BLaER1 treated with 17β-estradiol and CSF1 and Interleukin-3, amounts not matched to agents 10 nM and 100 nM (cell line): ENCODE data around the gene LYZL6.

Source experiments
- H3K27ac ChIP-seq, 11 experiments: shearing (Covaris generic); formaldehyde crosslinking; 2 replicates each; pipeline ENCODE4 v1.8.1; 2022
- H3K27me3 ChIP-seq, 11 experiments: shearing (Covaris generic); formaldehyde crosslinking; 2 replicates each; pipeline ENCODE4 v1.8.1; 2022
- H3K36me3 ChIP-seq, 11 experiments: shearing (Covaris generic); formaldehyde crosslinking; 2 replicates each; pipeline ENCODE4 v1.8.1; 2022
- H3K4me1 ChIP-seq, 10 experiments: shearing (Covaris generic); formaldehyde crosslinking; 2 replicates each; pipeline ENCODE4 v1.8.1; 2022
- H3K4me2 ChIP-seq, 11 experiments: shearing (Covaris generic); formaldehyde crosslinking; 2 replicates each; pipeline ENCODE4 v1.8.1; 2022
- H3K4me3 ChIP-seq, 10 experiments: shearing (Covaris generic); formaldehyde crosslinking; 2 replicates each; pipeline ENCODE4 v1.8.1; 2022
- H3K9ac ChIP-seq, 11 experiments: shearing (Covaris generic); formaldehyde crosslinking; 2 replicates each; pipeline ENCODE4 v1.8.1; 2022
- H3K9me3 ChIP-seq, 11 experiments: shearing (Covaris generic); formaldehyde crosslinking; replicated peaks in 1 of 11; 2 replicates each; pipeline ENCODE4 v1.8.1; 2022
- H4K20me1 ChIP-seq, 11 experiments: shearing (Covaris generic); formaldehyde crosslinking; 2 replicates each; pipeline ENCODE4 v1.8.1; 2022
- Cebpa-rat ChIP-seq, 11 experiments: shearing (Covaris generic); IDR thresholded peaks; 2 replicates each; pipeline ENCODE4 v1.8.1; 2022

The LYZL6 gene

DNA sequence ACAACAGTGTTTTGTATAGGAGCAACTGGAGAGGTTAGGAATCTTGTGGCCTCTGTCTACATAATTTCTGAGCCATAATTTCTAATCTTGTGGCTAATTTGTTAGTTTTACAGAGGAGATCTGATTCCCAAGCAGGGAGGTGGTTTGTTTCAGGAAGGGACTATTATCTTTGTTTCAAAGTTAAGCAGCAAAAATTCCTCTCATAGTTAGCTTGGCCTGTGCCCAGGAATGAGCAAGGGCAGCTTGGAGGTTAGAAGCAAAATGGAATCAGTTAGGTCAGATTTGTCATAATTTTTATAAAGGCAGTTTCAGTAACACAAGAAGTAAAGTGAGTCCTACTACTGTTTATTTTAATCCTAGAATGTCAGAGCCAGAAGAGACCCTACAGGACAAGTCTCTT, 10.9 kb downstream of the LYZL6 start:
- H3K36me3 ChIP-seq, result no peaks in the 10 kb centered on the region
- peaks cover 13 to 23% (median 19%) of the 10 kb centered on the region in 10 experiments for H3K4me1 ChIP-seq
- no peaks in the 10 kb centered on the region; a peak in 1 of 22 replicates for H3K9me3 ChIP-seq
- no peak overlapping the region for H3K27ac ChIP-seq
- H4K20me1 ChIP-seq, result no peaks in the 10 kb centered on the region
- no peak overlapping the region for H3K4me3 ChIP-seq
- no peak overlapping the region for H3K9ac ChIP-seq
- H3K27me3 ChIP-seq, result 0 out of 22 replicates have a peak, but pooled peaks cover 0 to 4% (median 0%) of the 10 kb centered on the region in 11 experiments
- H3K4me2 ChIP-seq, result no peak overlapping the region
- no peak for TF ChIP-seq Cebpa-rat (IDR thresholded peaks at IDR 0.05)

DNA sequence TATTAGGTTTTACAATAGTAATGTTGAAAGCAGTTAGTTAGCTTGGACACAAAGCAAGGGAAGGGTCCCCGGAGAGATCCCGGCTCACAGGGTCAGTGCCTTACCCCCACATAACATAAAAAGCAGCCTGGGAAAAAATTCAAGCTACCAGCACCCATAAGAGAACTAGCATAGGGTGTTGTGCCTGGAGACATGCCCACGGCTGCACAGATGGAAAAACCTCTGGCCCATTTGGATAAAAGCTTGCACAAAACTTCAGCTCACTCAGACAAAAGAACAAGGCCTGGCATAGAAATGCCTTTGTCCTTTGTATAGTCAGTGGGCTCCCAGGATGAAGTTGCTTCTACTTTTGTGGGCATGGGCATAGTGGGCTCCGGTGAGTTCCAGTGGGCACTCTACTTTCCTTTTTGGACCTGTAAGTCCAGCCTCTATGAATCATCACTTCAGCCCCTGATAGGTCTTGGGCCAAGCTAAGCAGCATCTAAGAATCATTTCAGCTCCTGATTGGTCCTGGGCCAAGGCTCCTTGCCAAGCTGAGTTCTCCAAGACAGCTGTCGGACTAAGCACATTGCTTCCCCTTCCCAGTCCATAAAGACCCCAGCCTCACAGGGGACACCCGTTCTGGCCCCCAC, 11.6 kb downstream of the LYZL6 start:
- H3K36me3 ChIP-seq, result no peaks in the 10 kb centered on the region
- H3K27ac ChIP-seq, result no peak overlapping the region
- H3K4me2 ChIP-seq, result 0 out of 22 replicates have a peak overlapping the region, but pooled peaks of 1 of the 11 experiments have one; percentile 90
- no peak for TF ChIP-seq Cebpa-rat (IDR thresholded peaks at IDR 0.05)
- H4K20me1 ChIP-seq, result no peaks in the 10 kb centered on the region
- no peak overlapping the region for H3K9ac ChIP-seq
- H3K9me3 ChIP-seq, result no peaks in the 10 kb centered on the region; a peak in 1 of 22 replicates
- H3K4me1 ChIP-seq, result peaks cover 13 to 23% (median 19%) of the 10 kb centered on the region in 10 experiments
- H3K4me3 ChIP-seq, result no peak overlapping the region
- 0 out of 22 replicates have a peak, but pooled peaks cover 0 to 4% (median 0%) of the 10 kb centered on the region in 11 experiments for H3K27me3 ChIP-seq

DNA sequence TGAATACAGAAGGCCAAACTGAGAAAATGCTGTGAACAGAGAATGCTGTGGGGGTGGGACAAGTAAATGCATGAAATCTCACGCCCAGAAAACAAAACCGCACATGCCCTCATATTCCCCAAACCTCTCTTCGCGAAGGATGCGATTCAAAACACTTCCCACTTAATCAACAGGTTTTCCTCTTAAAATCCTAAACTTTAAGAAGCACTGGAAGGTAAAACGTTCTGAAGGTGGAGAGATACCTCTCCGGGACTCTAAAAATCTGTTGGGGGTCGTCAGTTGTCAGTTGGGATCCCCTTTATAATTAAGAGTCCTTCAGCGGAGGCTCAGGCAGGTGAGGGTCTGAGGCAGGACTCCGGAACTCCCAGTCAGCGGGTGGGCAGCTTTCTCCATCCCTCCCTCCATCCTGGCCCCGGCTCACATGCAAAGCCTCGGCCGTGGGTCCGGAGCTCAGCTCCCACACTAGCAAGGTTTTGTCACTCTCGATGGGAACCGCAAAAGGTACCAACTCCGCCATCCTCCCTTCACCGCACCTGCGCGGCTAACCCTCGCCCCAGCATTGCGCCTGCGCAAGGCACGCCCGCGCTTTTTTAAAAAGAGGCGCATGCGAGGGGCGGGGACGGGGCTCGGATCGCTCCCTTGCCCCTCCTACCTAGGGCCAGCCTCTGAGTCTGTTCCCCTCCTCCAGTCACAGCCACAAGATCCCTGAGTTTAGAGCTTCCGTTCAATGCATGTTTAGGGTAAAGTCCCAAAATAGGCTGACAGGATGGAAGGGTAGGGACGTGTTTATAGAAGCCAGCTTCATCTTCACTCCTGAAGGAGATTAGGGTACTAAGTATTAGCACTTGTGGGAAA, 13.1 kb downstream of the LYZL6 start, which contains the start of gene RDM1:
TSS of gene RDM1 (minus strand) at position 563 of the 855 bp plus-strand sequence. CDS start at position 517, 46 bp downstream.
- H3K9me3 ChIP-seq, result no peaks in the 10 kb centered on the region
- H3K4me3 ChIP-seq, result peak within 1 kb of the TSS; percentile 48 to 71 (median 62)
- peak within 1 kb of the TSS in 7 of 11 experiments; percentile 4 to 53 (median 38); a peak in 11 of 22 replicates for H3K27ac ChIP-seq
- peak within 1 kb of the TSS in 10 of 11 experiments; percentile 6 to 68 (median 60); a peak in 17 of 22 replicates for H3K9ac ChIP-seq
- peak within 1 kb of the TSS; percentile 68 to 96 (median 91) for H3K4me2 ChIP-seq
- H4K20me1 ChIP-seq, result no peaks in the 10 kb centered on the region
- H3K27me3 ChIP-seq, result 0 out of 22 replicates have a peak, but pooled peaks cover 0 to 4% (median 0%) of the 10 kb centered on the region in 11 experiments
- H3K36me3 ChIP-seq, result no peaks in the 10 kb centered on the region
- H3K4me1 ChIP-seq, result peaks cover 13 to 23% (median 19%) of the 10 kb centered on the region in 10 experiments
- TF ChIP-seq Cebpa-rat (IDR thresholded peaks at IDR 0.05), result no peak

DNA sequence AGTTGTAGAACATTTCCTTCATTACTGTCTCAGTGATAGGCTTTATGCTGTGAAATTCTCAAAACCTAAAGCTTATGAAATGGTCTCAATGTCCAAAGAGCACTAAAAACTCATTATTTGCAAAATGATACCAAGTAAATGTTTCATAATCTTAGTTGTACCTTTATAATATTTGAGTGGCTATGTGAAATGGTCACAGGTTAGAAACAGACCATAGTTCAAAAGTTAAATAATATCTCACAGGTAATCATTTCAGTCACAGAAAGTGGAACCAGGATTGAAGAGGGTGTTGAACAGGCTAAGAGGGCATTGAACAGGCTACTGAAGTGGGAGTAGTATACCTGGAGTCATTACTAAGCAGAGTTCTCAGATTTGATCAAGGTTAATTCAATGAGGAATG, 15.8 kb downstream of the LYZL6 start:
- no peak overlapping the region for H3K4me3 ChIP-seq
- peaks cover 17 to 31% (median 19%) of the 10 kb centered on the region in 10 experiments for H3K4me1 ChIP-seq
- TF ChIP-seq Cebpa-rat (IDR thresholded peaks at IDR 0.05), result no peak
- H3K9ac ChIP-seq, result no peak overlapping the region
- no peak overlapping the region for H3K4me2 ChIP-seq
- no peaks in the 10 kb centered on the region for H4K20me1 ChIP-seq
- H3K27me3 ChIP-seq, result 0 out of 22 replicates have a peak, but pooled peaks cover 0 to 4% (median 0%) of the 10 kb centered on the region in 11 experiments
- H3K36me3 ChIP-seq, result peaks cover 0 to 16% (median 0%) of the 10 kb centered on the region in 11 experiments; a peak in 6 of 22 replicates
- H3K9me3 ChIP-seq, result no peaks in the 10 kb centered on the region
- no peak overlapping the region for H3K27ac ChIP-seq

DNA sequence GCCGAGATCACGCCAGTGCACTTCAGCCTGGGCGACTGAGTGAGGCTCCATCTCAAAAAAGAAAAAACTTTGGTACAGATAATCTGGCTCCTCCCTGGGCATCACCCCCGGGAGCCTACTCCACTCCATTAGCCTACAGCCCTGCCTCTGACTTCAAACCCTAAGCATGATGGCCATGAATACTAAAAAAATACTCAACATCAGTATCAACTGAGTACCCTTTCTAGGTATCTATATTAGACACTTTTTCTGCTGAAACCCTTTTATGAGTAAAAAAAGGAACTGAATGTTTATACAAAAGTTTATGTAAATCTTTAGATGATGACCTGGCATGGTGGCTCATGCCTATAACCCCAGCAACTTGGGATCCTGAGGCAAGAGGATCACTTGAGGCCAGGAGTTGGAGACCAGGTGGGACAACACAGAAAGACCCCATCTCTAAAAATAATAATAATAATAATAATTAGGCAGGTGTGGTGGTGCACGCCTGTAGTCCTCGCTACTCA, 19.9 kb downstream of the LYZL6 start:
- Histone ChIP-seq H3K9me3 (no peaks in the 10 kb centered on the region), H4K20me1 (no peaks in the 10 kb centered on the region), H3K9ac (no peak overlapping the region), H3K36me3 (peaks cover 0 to 18% (median 0%) of the 10 kb centered on the region in 11 experiments; a peak in 6 of 22 replicates), H3K4me3 (no peak overlapping the region), H3K4me1 (peaks cover 2 to 10% (median 3%) of the 10 kb centered on the region in 10 experiments; a peak in 16 of 20 replicates), H3K4me2 (peak overlapping the region in 1 of 11 experiments; percentile 16; a peak in 2 of 22 replicates), H3K27me3 (no peaks in the 10 kb centered on the region), H3K27ac (no peak overlapping the region)
- TF ChIP-seq Cebpa-rat (IDR thresholded peaks at IDR 0.05), result no peak

DNA sequence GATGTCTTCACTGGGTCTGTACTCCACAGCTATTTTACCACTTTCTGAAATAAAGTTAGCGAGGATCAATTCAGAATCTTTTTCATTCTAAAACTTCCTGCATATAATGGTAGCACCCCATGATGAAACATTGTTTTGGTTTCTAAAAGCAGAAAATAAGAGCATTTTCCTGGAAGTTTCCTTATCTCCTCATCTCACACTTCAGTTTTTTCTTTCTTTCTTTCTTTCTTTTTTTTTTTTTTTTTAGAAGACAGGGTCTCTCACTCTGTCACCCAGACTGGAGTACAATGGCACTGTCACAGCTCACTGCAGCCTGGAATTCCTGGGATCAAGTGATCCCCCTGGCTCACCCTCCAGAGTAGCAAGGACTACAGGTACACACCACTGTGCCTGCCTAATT, 23.3 kb downstream of the LYZL6 start:
- no peak overlapping the region for H3K27ac ChIP-seq
- no peak overlapping the region for H3K4me2 ChIP-seq
- no peak for TF ChIP-seq Cebpa-rat (IDR thresholded peaks at IDR 0.05)
- H3K4me3 ChIP-seq, result no peak overlapping the region
- H3K4me1 ChIP-seq, result peaks cover 6 to 16% (median 8%) of the 10 kb centered on the region in 10 experiments; a peak in 17 of 20 replicates
- H3K9me3 ChIP-seq, result peaks cover 0 to 11% (median 3%) of the 10 kb centered on the region in 11 experiments; a peak in 7 of 22 replicates
- no peak overlapping the region for H3K9ac ChIP-seq
- H3K27me3 ChIP-seq, result no peaks in the 10 kb centered on the region
- peaks cover 0 to 18% (median 0%) of the 10 kb centered on the region in 11 experiments; a peak in 6 of 22 replicates for H3K36me3 ChIP-seq
- H4K20me1 ChIP-seq, result no peaks in the 10 kb centered on the region

DNA sequence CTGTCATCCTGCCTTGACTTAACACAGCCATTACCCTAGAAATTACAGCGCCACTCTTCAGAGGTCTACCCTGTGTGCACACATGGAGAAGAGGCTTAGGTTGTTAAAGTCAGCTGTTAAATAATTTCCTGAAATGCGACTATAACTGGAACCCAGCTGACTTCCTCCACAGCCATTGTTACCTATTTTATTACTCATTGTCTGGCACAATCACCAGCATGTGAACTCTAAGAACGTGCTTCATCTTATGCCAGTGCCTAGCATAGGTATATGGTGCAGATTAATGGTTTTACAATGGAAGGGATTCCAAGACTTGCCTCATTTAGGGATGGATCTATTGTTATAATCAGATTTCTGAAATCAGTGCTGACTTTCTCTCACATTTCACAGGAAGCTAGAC, 24.8 kb downstream of the LYZL6 start:
- no peak overlapping the region for H3K9ac ChIP-seq
- H3K36me3 ChIP-seq, result peaks cover 0 to 10% (median 0%) of the 10 kb centered on the region in 11 experiments; a peak in 5 of 22 replicates
- H3K27ac ChIP-seq, result no peak overlapping the region
- no peaks in the 10 kb centered on the region for H4K20me1 ChIP-seq
- peak overlapping the region in 9 of 11 experiments; percentile 9 to 46 (median 30); a peak in 13 of 22 replicates for H3K4me2 ChIP-seq
- H3K4me1 ChIP-seq, result peaks cover 5 to 13% (median 8%) of the 10 kb centered on the region in 10 experiments; a peak in 15 of 20 replicates
- peaks cover 0 to 17% (median 3%) of the 10 kb centered on the region in 11 experiments; a peak in 7 of 22 replicates for H3K9me3 ChIP-seq
- no peaks in the 10 kb centered on the region for H3K27me3 ChIP-seq
- no peak overlapping the region for H3K4me3 ChIP-seq
- TF ChIP-seq Cebpa-rat (IDR thresholded peaks at IDR 0.05), result no peak

DNA sequence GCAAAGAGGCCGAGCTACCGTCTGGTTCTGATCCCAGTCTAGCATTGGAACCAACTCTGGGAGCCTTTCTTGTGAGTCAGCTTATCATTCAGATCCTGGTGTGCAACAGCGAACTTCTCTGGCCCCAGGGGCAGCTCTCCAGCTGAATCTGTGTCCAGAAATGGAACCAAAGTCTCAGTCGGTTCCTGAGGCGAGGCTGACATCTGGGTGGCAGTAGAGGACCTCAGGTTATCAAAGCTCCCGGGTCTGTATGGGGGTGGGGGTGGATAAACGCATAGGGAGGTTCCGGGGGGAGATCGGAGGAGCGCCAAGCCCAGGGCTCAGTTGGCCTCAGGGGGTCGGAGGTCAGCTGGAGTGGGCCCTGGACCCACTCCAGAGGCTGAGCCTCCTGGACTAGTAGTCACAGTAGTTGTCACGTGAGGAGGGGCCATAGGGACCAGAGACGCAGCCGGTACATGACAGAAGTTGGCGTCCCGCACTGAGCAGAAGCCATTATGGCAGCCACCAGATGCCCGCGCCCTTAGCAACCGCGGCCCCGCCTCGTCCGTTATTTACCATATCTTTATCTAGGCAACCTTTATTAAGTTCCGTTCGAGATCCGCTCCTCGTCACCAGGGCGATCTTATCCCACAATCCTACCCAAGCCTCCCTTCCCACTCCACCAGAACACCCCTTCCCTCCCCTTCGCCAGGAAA, 25.8 kb downstream of the LYZL6 start:
- H3K4me3 ChIP-seq, result no peak overlapping the region

More for the DNA sequence above, 25.8 kb downstream of the LYZL6 start:
- Histone ChIP-seq H3K27me3 (no peaks in the 10 kb centered on the region), H3K9me3 (peaks cover 0 to 17% (median 3%) of the 10 kb centered on the region in 11 experiments; a peak in 7 of 22 replicates), H3K36me3 (peaks cover 0 to 3% (median 0%) of the 10 kb centered on the region in 11 experiments; a peak in 2 of 22 replicates), H3K9ac (no peak overlapping the region), H3K4me1 (peaks cover 5 to 11% (median 8%) of the 10 kb centered on the region in 10 experiments; a peak in 15 of 20 replicates), H3K27ac (no peak overlapping the region), H3K4me2 (no peak overlapping the region), H4K20me1 (no peaks in the 10 kb centered on the region)
- TF ChIP-seq Cebpa-rat (IDR thresholded peaks at IDR 0.05), result no peak
